Measurements from ENCODE around the gene KLKB1. TPM values are rescaled to one million over a fixed set of nuclear protein-coding genes. Genes with fewer than 3 reads are reported as not detected.

The KLKB1 gene
- total and polyA plus RNA-seq, 2 donors (not counting 3 experiments of a cell fraction or from before 2014, with no cell fraction given): not detected

DNA sequence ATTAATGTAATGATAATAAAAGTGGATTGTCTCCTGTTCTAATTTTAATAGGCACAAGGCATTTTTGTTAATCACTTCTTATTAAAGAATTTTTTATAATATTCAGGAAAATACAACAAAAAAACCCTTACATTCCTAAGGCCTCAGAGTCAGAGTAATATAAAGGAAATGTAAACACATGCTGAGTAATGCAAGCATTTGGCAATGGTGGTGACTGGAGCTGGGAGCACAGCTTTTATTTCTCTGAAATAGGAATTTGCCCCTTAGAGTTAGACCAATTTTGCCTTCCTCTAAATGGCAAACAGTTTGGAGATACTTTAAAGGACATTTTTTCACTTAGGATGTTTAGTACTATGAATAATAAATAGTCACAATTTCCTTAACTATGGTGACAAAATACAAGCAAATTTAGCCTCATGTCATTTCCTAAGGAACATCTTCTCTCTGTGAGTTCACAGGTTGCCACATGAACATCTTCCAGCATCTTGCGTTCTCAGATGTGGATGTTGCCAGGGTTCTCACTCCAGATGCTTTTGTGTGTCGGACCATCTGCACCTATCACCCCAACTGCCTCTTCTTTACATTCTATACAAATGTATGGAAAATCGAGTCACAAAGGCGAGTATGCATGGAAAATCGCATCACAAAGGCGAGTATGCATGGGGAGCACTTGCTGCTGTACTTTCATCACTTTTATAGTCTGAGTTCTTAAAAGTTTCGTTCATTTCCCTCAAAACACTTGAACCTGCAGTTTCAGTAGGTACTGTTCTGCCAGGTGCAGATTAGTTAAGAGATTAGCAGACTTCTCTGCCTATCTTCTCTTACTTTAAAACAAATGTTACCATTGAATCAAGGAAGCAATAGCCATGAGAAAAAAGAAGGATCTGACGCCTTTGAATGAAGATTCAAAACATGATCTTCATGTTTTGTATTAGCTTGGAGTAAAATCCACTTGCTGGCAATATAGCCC lies 22.8 kb downstream of the KLKB1 start:
- no peak overlapping the region for H3K4me3 ChIP-seq (replicated peaks in 1 of 3; ENCODE audit: insufficient read depth in 1 of 3, low read depth in 1 of 3, low read length in 3 of 3)
- H3K27ac ChIP-seq (ENCODE audit: insufficient read depth, low read depth, low read length): no peak overlapping the region
- H4K20me1 ChIP-seq (replicated peaks; ENCODE audit: control insufficient read depth, extremely low read depth, insufficient read depth, low read length): no peaks in the 10 kb centered on the region
- no peak for TF ChIP-seq POLR2A (IDR thresholded peaks at IDR 0.05; ENCODE audit: low read depth, low read length)
- no peak for TF ChIP-seq POLR2AphosphoS5 (IDR thresholded peaks at IDR 0.05; ENCODE audit: insufficient read depth, low read depth, low read length)
- TF ChIP-seq, protein P1, sequence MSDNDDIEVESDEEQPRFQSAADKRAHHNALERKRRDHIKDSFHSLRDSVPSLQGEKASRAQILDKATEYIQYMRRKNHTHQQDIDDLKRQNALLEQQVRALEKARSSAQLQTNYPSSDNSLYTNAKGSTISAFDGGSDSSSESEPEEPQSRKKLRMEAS (IDR thresholded peaks at IDR 0.05; ENCODE audit: insufficient read depth, insufficient read length): no peak
- TF ChIP-seq, protein P2, sequence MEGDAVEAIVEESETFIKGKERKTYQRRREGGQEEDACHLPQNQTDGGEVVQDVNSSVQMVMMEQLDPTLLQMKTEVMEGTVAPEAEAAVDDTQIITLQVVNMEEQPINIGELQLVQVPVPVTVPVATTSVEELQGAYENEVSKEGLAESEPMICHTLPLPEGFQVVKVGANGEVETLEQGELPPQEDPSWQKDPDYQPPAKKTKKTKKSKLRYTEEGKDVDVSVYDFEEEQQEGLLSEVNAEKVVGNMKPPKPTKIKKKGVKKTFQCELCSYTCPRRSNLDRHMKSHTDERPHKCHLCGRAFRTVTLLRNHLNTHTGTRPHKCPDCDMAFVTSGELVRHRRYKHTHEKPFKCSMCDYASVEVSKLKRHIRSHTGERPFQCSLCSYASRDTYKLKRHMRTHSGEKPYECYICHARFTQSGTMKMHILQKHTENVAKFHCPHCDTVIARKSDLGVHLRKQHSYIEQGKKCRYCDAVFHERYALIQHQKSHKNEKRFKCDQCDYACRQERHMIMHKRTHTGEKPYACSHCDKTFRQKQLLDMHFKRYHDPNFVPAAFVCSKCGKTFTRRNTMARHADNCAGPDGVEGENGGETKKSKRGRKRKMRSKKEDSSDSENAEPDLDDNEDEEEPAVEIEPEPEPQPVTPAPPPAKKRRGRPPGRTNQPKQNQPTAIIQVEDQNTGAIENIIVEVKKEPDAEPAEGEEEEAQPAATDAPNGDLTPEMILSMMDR (IDR thresholded peaks at IDR 0.05; ENCODE audit: extremely low read depth in 1 of 2, insufficient read depth in 1 of 2, low read depth in 1 of 2, low read length in 2 of 2): no peak
- TF ChIP-seq EZH2 (IDR thresholded peaks at IDR 0.05; ENCODE audit: borderline replicate concordance, low read depth, low read length, severe bottlenecking): no peak
- TF ChIP-seq MYC (IDR thresholded peaks at IDR 0.05; ENCODE audit: low read depth, low read length): no peak
- no peak for TF ChIP-seq GATA2 (IDR thresholded peaks at IDR 0.05; ENCODE audit: insufficient read depth, insufficient read length, low read depth, low read length)
- no peak for TF ChIP-seq JUN (IDR thresholded peaks at IDR 0.05; ENCODE audit: borderline replicate concordance, insufficient read depth, insufficient read length, low read depth)
- TF ChIP-seq FOS (IDR thresholded peaks at IDR 0.05; ENCODE audit: borderline replicate concordance, insufficient read depth, low read length): no peak
- no TSS peak for BruUV-seq (replicated peaks)
- FAIRE-seq (no peak), DNase-seq (ENCODE audit: low read depth, low spot score) (no peak)
- no peak overlapping the region for H3K9ac ChIP-seq (replicated peaks; ENCODE audit: extremely low read depth, insufficient read depth, low read length)
- H3K9me1 ChIP-seq (replicated peaks; ENCODE audit: control insufficient read depth, extremely low read depth, insufficient read depth, low read length): no peaks in the 10 kb centered on the region
- CTCF ChIA-PET: no interaction called here
- H3K36me3 ChIP-seq (ENCODE audit: control insufficient read depth in 2 of 2, extremely low read depth in 1 of 2, insufficient read depth in 2 of 2, low read length in 2 of 2): no peaks in the 10 kb centered on the region
- no peaks in the 10 kb centered on the region for H3K4me1 ChIP-seq (ENCODE audit: control insufficient read depth, extremely low read depth, insufficient read depth, low read length)
- no peaks in the 10 kb centered on the region for H3K9me3 ChIP-seq (replicated peaks; ENCODE audit: control insufficient read depth, insufficient read depth, low read length)
- H3K79me2 ChIP-seq (ENCODE audit: control insufficient read depth, insufficient read depth, low read length): no peaks in the 10 kb centered on the region
- POLR2A ChIA-PET: no interaction called here
- no peak overlapping the region for H2AFZ ChIP-seq (ENCODE audit: low read depth, low read length)
- H3K4me2 ChIP-seq (ENCODE audit: insufficient read depth, low read length): no peak overlapping the region
- dilution Hi-C loops (cut with MboI; ENCODE audit: extremely low pct_ligation_motif_present, low sequenced_read_pairs) (no loop called here), intact Hi-C loops (cut with micrococcal nuclease) (no loop called here)
- H3K27me3 ChIP-seq (ENCODE audit: control insufficient read depth in 2 of 2, insufficient read depth in 2 of 2, low read length in 2 of 2): no peaks in the 10 kb centered on the region

All from endothelial cell of umbilical vein (primary cell).